ENCODE measurements around the gene FOXP1.

The FOXP1 gene

DNA sequence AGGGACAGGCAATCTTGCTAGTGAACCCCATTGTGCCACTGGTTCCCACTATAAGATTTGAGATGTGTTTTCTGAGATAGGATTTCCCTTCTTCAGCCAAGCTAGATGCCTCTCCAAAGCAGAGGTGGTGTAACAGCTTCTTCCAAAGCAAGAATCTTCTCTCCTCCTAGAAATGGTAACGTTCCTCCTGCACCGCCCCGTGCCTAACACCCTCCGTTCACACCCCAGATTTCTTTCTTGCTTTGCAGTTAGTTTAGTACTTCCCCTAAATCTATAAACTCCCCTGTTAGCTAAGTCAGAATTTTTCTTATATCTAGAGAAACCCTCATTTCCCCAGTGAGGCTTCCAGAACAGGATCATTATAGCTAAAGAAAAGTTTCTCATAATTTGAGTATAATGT is 653.5 kb downstream of the FOXP1 start:
- no peak for DNase-seq

DNA sequence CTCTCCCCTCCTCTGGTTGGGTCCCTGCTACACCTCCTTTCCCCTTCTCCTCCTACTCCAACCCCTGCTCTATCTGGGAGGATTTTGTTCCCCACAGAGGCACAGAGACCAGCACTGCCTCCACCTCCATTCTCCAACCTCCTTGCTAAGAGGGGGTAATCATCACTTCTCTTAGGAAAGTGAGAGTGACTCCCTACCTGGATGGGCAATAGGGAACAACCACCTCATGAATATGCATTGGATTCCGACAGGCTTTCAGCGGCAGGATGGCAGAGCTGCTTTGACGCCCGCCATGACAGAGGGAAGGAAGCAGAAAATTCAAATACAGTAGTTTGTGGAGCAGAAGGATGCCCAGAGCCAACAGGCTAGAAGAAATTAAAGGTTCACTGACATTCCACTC is 656.3 kb downstream of the FOXP1 start:
- no peak for DNase-seq

GRCh38 chr3:70926835-70927234 is 656.7 kb downstream of the FOXP1 start:
- no peak for DNase-seq

DNA sequence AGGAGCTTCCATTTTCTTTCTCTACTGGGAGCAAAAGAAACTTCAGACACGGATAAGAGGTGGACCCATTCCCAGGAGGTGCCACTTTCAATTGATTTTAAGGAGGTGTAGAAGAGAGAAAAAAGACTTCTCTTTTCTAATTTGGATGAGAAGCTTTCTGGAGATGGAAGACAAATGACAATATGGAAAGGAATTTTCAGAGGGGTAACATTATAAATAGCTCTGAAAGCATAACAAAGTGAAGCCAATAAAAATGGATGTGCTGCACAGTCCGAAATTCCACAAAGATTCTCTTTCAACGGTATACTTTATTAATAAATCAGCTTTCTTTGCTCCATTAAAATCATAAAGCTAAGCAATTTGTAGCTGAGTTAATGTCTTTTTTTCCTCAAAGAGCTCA is 663.9 kb downstream of the FOXP1 start:
- no peak for DNase-seq

DNA sequence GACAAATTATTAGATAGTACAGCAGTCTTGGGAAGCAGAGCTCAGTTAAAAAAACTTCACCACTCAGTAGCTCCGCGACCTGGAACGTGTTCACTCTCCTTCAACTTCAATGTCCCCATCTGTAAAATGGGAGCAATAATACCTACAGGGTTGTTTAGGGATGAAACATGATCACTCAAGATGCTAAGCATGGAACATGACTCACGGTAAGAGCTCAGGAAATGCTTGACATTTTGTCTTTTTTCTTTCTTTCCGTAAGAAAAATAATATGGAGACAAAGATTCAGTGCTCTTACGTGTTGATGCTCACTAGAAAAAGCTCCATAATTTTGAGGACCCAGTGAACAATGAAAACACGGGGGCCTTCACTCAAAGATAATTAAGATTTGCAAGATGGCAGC is 664.4 kb downstream of the FOXP1 start:
- no peak for DNase-seq

- DNase-seq: no peak
Measured at GRCh38 chr3:70916375-70917055, 667.0 kb downstream of the FOXP1 start.

- no peak for DNase-seq
Measured at GRCh38 chr3:70914862-70915261, 668.7 kb downstream of the FOXP1 start.

DNA sequence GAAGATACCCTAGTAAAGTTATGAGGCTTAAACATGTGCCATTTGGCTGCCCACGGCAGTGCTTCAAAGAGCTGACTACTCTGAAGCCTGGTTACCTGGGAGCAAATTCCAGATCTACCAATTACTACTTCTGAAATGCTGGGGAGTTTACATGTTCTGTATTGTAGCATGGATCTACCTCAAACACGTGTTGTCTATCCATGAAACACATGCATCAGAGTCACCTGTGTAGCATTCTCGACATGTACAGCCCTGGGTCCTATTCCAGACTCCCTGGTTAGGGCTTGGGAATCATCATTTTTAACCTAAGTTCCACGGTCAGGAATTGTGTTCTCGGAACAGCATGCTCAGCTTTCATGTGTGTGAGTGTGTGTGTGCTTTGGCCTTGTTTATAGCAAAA is 671.8 kb downstream of the FOXP1 start:
- DNase-seq: no peak

DNA sequence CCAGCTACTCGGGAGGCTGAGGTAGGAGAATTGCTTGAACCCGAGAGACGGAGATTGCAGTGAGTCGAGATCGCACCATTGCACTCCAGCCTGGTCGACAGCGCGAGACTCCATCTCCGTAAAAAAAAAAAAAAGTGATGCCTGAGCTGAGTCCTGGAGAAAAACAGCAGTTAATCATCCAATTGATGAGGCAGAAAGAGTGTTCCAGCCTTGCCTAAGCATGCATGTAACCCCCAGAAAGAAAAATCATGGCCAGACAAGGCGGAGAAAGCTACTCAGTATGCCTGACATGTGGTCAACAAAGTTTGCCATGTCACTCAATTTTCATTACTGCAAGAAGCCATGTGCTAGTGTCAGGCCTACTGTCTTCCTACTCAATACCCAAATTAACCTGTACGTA is 678.0 kb downstream of the FOXP1 start:
- DNase-seq: no peak
